Regular cardiac myocyte (primary cell): ENCODE measurements around the gene UBXN2A. TPM values are rescaled to one million over a fixed set of nuclear protein-coding genes. Genes with fewer than 3 reads are reported as not detected.

Experiments
- total RNA-seq: library from RNA; depleted of rRNA; stranded (reverse); fragments of >200 nt; gene quantifications from 2 replicates; pipeline ENCODE4 v1.2.3, GENCODE V29; 2014

UBXN2A gene, protein sequence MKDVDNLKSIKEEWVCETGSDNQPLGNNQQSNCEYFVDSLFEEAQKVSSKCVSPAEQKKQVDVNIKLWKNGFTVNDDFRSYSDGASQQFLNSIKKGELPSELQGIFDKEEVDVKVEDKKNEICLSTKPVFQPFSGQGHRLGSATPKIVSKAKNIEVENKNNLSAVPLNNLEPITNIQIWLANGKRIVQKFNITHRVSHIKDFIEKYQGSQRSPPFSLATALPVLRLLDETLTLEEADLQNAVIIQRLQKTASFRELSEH
- total RNA-seq: 12.5 and 15.2 TPM in 2 replicates

DNA sequence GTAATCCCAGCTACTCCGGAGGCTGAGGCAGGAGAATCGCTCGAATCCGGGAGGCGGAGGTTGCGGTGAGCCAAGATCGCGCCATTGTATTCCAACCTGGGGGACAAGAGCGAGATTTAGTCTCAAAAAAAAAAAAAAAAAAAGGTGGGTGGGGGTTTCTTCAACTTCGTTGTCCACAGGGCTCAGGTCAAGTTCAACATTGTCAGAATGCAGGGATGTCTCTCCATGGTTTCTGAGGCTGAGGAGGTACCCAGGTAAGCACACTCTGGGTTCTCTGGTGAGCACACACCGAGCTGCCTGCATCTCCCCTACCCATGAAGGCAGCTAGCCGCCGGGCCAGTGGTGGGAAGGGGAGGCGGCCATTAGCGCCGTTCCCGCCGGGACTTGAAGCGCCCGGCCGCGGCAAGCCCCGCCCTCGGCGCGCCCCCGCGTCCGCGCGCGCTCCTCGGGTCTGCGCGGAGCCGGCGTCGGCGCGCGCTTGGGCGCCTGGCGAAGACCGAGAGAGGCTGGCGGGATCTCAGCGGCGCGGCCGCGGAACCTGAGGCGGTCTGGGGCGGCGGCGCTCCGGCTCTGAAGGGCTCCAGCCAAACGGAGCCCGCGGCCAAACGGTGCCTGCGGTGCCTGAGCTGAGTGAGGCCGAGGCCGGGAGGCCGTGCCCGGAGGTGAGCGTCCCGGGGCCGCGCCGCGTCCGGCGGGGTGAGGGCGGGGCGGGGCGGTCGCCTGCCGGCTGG is at the start of gene UBXN2A:
Gene UBXN2A (plus strand): TSS at position 477 of the 731 bp plus-strand sequence. CDS start 17,852 bp downstream, outside the sequence.

DNA sequence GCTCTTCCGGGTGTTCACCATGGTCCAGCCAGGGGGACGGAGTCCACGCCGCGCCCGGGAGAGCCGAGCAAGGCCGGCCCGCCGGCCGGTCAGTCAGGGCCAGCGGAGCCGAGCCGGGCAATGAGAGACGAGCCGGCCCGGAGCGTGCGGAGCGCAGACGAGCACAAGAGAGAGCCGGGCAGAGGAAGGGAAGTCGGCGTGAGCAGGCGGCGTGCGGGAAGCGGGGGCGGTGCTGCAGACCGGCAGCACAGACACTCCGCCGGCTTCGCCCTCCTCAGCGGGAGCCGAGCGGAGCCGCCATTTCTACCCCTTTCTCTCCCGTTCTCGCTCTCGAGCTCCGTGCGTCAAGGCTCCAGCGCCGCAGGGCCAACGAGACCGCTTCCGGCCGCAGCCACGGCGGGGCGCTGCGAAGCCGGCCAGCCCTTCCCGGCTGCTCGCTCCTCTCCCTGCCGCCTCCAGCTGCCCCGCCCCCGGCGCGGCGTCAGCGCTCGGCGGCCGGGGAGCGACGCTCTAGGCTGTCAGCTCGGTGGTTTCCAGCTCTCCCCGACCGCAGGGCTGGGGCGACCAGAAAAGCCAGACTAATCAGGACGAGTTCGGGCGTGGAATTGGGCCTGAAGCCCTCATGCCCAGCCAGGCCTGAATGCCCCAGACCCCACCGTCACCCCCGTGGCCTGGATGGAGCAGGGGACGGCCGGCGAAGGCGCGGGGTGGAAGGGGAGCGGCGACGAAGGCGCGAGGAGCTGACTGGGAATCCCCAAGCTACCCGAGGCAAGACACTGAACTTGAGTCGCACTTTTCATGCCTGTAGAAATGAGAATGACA is 13.3 kb upstream of the UBXN2A start, which contains the start of gene ATAD2B:
Gene ATAD2B (minus strand): TSS at position 374 of the 822 bp plus-strand sequence. CDS start 353 bp downstream, at position 21.

DNA sequence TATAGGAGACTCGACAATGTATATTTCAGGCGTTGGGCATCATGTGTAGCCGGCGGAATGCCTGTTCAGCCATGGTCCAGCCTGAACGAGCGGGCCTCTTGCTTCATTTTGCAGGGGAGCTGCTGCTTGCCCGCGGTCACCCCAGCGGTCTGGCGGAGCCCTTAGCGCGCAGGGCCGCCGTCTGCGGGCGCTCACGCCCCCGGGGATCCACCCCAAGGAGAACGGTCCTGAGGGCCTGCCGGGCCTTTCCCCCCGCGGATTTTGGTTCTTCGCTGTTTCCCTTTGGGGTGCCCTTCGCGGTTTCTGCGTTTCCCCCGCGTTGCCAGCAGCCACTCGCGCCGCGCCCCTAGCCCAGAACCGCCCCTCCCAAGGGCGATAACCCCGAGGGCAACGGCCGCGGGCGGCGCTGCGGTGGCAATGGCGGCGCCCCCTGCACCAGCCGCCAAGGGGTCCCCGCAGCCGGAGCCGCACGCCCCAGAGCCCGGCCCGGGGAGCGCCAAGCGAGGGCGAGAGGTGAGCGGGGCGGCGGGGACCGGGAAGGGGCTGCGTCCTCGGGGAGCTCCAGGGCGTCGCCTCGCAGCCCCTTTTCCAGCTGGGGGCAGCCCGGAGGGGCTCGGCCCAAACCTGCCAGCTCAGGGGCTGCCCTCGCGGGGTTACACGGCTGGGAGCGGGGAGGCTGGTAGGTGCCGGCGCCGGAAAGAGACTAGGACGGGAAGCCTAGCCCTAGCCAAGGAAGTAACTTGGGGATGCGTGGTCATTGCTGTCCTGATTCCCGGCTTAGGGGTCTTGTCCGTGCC is 69.6 kb downstream of the UBXN2A start, which contains the start of gene MFSD2B:
Gene MFSD2B (plus strand): TSS at position 406 of the 797 bp plus-strand sequence. CDS start 12 bp downstream, at position 418.

DNA sequence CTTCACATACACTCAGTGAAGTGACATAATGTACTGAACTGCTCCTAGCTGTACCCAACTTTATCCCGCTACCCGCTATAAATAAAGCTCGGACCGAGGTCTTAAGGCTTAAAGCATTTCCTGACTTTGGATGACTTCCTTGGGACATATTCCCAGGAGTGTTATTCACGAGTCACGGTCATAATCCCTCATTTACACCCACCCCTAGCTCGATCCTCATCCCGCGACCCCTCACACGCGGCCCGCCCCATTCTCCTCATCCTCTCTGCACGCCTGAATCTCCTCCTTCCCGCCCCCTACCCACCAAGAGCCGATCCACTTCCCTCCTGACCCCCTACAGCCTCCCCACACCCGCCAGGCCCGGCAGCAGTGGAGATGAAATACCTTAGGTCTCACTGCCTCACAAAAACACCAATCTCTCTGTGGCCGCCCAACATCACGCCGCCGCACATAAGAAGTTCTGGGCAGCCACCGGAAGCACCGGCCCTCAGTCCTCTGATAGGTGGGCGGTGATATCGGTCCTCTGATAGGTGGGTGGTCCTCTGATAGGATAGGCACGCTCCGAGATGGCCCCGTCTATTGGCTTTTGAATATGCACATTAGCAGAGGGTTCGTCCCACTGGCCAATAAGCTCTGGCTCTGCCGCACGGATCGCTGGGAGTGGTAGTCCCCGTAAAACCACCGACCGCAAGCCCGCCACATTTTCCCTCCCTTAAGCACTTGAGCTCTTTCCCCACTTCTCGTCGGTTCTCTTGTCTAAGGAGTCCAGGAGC is 106.9 kb downstream of the UBXN2A start, which contains the start of gene WDCP:
Gene WDCP (minus strand): TSS at position 462 of the 773 bp plus-strand sequence. CDS start 7,897 bp downstream, outside the sequence.

DNA sequence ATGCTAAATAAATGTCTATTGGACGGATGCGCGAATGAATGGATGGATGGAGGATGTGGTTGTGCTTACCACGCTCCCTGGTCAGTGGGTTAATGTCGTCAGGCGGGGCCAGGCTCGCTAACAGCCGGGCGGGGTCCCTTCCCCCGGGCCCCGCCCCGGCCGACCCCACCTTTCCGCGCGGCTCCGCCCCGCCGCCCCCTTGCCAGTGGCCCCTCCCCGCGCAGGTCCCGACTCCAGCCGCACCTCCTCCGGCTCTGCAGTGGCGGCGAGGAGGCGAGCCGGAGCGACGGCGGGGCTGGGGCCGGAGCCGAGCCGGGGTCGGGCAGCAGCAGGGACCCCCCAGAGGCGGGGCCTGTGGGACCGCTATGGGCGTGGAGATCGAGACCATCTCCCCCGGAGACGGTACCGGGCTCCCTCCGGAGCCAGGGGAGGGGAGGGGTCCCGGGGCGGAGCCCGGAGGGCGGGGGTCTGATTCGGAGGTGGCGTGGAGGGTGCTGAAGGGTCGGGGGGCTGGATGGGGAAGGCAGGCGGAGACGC is 109.3 kb downstream of the UBXN2A start, which contains the start of gene FKBP1B:
Gene FKBP1B (plus strand): TSS at position 257 of the 537 bp plus-strand sequence. CDS start 109 bp downstream, at position 366.

Other genes with a start within 250 kb of the UBXN2A start
- 7.9 and 9.3 TPM in 2 replicates for gene ATAD2B, start 13.3 kb upstream of the UBXN2A start, total RNA-seq
- under 0.01 and 0.56 TPM in 2 replicates for gene MFSD2B, start 69.6 kb downstream of the UBXN2A start, total RNA-seq
- gene WDCP, start 106.9 kb downstream of the UBXN2A start, total RNA-seq: 11.6 and 18.8 TPM in 2 replicates
- 8.2 and 11.8 TPM in 2 replicates for gene FKBP1B, start 109.3 kb downstream of the UBXN2A start, total RNA-seq
- 145 and 183 TPM in 2 replicates for gene SF3B6, start 135.9 kb downstream of the UBXN2A start, total RNA-seq
- gene TP53I3, start 144.4 kb downstream of the UBXN2A start, total RNA-seq: 22.3 and 34.5 TPM in 2 replicates
- 0.28 and 0.38 TPM in 2 replicates for gene PFN4, start 182.9 kb downstream of the UBXN2A start, total RNA-seq
- 6.7 and 14.7 TPM in 2 replicates for gene FAM228B, start 183.0 kb downstream of the UBXN2A start, total RNA-seq
- gene FAM228A, start 234.6 kb downstream of the UBXN2A start, total RNA-seq: 0.38 and 0.85 TPM in 2 replicates